Upper lobe of left lung (tissue), 4 donors: Measurements from ENCODE around the gene TNFRSF21.

Source experiments
- POLR2AphosphoS5 ChIP-seq, 2 donors: sonication (generic); formaldehyde crosslinking; IDR thresholded peaks; one replicate each; pipeline ENCODE4 v1.5.1; 2017; ENCODE audit warnings: antibody characterized with exemption in 2 of 2
- TF ChIP-seq, protein P1 (sequence below), 6 experiments: fragments of 450-650 bp in 4 of 6; fragments of 200-600 bp in 2 of 6; sonication (generic) in 2 of 6; IDR thresholded peaks; one replicate each; pipeline ENCODE4 v1.5.1; 2016 to 2019; ENCODE audit warnings: antibody characterized with exemption in 6 of 6

DNA sequence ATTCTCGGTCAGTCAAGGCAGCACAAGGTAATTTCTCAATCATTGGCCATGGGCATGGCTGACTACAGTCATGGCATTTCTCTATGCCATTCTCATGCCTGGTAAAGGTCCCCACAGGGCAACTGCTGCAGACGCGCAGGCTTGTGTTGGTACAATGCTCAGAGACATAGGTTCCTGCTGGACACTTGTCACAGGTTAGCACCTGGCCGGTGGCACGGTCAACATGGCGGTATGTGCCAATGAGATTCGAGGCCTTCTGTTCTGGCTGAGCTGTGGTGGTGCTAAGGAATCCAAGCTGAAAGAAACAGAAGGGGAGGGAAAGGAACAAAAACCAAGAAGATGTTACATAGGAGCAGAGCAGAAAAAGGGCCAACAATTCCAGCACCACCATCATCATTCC, 23.4 kb downstream of the TNFRSF21 start:
- TF ChIP-seq POLR2AphosphoS5 (IDR thresholded peaks at IDR 0.05) = no peak
- TF ChIP-seq, protein P1, sequence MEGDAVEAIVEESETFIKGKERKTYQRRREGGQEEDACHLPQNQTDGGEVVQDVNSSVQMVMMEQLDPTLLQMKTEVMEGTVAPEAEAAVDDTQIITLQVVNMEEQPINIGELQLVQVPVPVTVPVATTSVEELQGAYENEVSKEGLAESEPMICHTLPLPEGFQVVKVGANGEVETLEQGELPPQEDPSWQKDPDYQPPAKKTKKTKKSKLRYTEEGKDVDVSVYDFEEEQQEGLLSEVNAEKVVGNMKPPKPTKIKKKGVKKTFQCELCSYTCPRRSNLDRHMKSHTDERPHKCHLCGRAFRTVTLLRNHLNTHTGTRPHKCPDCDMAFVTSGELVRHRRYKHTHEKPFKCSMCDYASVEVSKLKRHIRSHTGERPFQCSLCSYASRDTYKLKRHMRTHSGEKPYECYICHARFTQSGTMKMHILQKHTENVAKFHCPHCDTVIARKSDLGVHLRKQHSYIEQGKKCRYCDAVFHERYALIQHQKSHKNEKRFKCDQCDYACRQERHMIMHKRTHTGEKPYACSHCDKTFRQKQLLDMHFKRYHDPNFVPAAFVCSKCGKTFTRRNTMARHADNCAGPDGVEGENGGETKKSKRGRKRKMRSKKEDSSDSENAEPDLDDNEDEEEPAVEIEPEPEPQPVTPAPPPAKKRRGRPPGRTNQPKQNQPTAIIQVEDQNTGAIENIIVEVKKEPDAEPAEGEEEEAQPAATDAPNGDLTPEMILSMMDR (IDR thresholded peaks at IDR 0.05) = no peak
